Adrenal gland (tissue), 12 donors: Measurements from ENCODE around the gene TOPORS. TPM values are rescaled to one million over a fixed set of nuclear protein-coding genes. Genes with fewer than 3 reads are reported as not detected.
A peak's percentile ranks its signal among the peaks of the same experiment; 100 is the strongest.

Source experiments
- DNase-seq, 7 donors: peaks; one replicate each; pipeline ENCODE4 v3.0.0-alpha.2; 2019 to 2020
- H3K27ac ChIP-seq, 5 donors: fragments of 200-600 bp; sonication (generic) in 4 of 5; 1 replicate in 3 of 5; 2 replicates in 2 of 5; pipeline versions ENCODE4 v1.5.1 to v1.8.0; 2016 to 2020; ENCODE audit warnings: mild to moderate bottlenecking in 1 of 5
- H3K27me3 ChIP-seq: fragments of 200-600 bp; 2 replicates; pipeline ENCODE4 v1.8.0; 2021
- H3K36me3 ChIP-seq, 2 donors: fragments of 200-600 bp; replicated peaks in 1 of 2; 1 replicate in 1 of 2; 2 replicates in 1 of 2; pipeline versions ENCODE4 v1.5.1 to v1.8.0; 2018 to 2022
- H3K4me1 ChIP-seq, 2 donors: fragments of 200-600 bp; replicated peaks in 1 of 2; 1 replicate in 1 of 2; 2 replicates in 1 of 2; pipeline versions ENCODE4 v1.5.1 to v1.8.0; 2018 to 2021
- H3K4me3 ChIP-seq, 4 donors: fragments of 200-600 bp; sonication (generic) in 3 of 4; one replicate each; pipeline ENCODE4 v1.5.1; 2016 to 2018
- H3K9me3 ChIP-seq, 3 donors: fragments of 200-600 bp; sonication (generic) in 1 of 3; replicated peaks in 1 of 3; 1 replicate in 2 of 3; 2 replicates in 1 of 3; pipeline versions ENCODE4 v1.5.1 to v1.8.0; 2016 to 2021
- CTCF ChIP-seq, 6 experiments: fragments of 450-650 bp in 4 of 6; fragments of 200-600 bp in 2 of 6; sonication (generic) in 1 of 6; IDR thresholded peaks; 1 replicate in 5 of 6; 2 replicates in 1 of 6; pipeline versions ENCODE4 v1.5.1 to v1.8.0; 2016 to 2021; ENCODE audit warnings: antibody characterized with exemption in 6 of 6, mild to moderate bottlenecking in 2 of 6, moderate library complexity in 1 of 6
- POLR2A ChIP-seq, 2 donors: fragments of 450-650 bp; IDR thresholded peaks; one replicate each; pipeline ENCODE4 v1.6.1; 2017; ENCODE audit warnings: antibody characterized with exemption in 2 of 2, mild to moderate bottlenecking in 2 of 2, moderate library complexity in 1 of 2
- WGBS, 4 donors: extraction: QIAGEN DNeasy Blood & Tissue Kit in 2 of 4; methylation state at CpG; one replicate each; pipeline versions ENCODE4 v1.1.5 to v1.1.7; 2013 to 2017; 5-methylcytosine and 5-hydroxymethylcytosine counted together
- intact Hi-C, 2 donors: fragments of 100-400 bp; cut with DNase I; formaldehyde crosslinking; loops; one replicate each; pipeline versions ENCODE4 v1.14.1 to v1.15.0; 2022 to 2023
- polyA plus RNA-seq, 3 donors: library from polyadenylated mRNA; stranded (reverse); fragments of 200-250 nt in 2 of 3; fragments of 350-450 nt in 1 of 3; fragmentation: Illumina TruSeq in 1 of 3; extraction: RNeasy Lipid Tissue Mini Kit (QIAGEN cat#74804) in 1 of 3; gene quantifications; one replicate each; pipeline ENCODE4 v1.2.3, GENCODE V29; 2013 to 2014
- total RNA-seq, 9 donors: library from RNA; depleted of rRNA in 4 of 9; stranded (reverse); fragments of >200 nt in 4 of 9; fragments of 120-200 nt in 1 of 9; fragmentation: NEBNext Ultra II Directional in 1 of 9; extraction: Animal tissue kit (Norgen Biotek cat#: 25700) in 1 of 9; gene quantifications; one replicate each; pipeline versions ENCODE4 v1.1.0 to v1.2.4, GENCODE V29; 2013 to 2023
- donor health status: healthy with polysubstance abuse.
- donor health status: Bipolar disorder and iron deficiency.
- donor health status: DM: yes; HTN: yes; CAD: no.
- donor health status: DM: no; HTN: no; CAD: no.
- donor health status: DM: no; HTN: no; CAD: no.
- donor health status: DM: yes; HTN: yes; CAD: no.

TOPORS gene
- total and polyA plus RNA-seq, 12 donors, result 7.6 to 25.3 (median 15.9) TPM

DNA sequence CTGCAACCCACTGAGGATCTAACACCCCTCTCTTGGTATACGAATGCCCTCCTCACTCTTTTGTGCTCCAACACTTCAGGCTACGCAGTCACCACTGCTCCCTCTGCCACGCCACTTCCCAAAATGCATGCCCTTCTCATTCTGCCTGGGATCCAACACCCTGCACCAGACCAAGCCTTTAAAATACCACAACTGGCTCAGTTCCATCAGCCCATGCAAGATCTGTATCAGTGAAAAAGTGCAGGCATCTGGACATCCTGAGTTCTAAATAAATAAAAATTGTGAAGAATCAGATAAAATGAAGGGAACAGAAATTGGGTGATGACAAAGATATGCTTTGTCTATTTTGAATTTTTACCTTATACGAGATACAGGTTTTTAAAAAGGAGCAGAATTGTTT, 17.9 kb upstream of the TOPORS start:
- no peaks in the 10 kb centered on the region for H3K9me3 ChIP-seq
- TF ChIP-seq CTCF (IDR thresholded peaks at IDR 0.05) (no peak), POLR2A (IDR thresholded peaks at IDR 0.05) (no peak)
- no peaks in the 10 kb centered on the region for H3K27me3 ChIP-seq
- peaks cover 8 to 26% of the 10 kb centered on the region in 2 donors for H3K4me1 ChIP-seq
- no peak overlapping the region for H3K4me3 ChIP-seq
- peaks cover 0 to 28% of the 10 kb centered on the region in 2 donors for H3K36me3 ChIP-seq
- H3K27ac ChIP-seq, result no peak overlapping the region
- intact Hi-C loops, result no loop called here
- WGBS, 4 donors, result 89 to 94% (median 91%) methylated on average over 4 of the region's 4 CpGs
- DNase-seq, result no peak

GRCh38 chr9:32566770-32567169, 14.4 kb upstream of the TOPORS start:
- H3K27me3 ChIP-seq, result no peaks in the 10 kb centered on the region
- no peak overlapping the region for H3K4me3 ChIP-seq
- WGBS, 4 donors, result 94 to 97% (median 96%) methylated on average over 10 to 26 of the region's 26 CpGs
- H3K9me3 ChIP-seq, result no peaks in the 10 kb centered on the region
- intact Hi-C loops, result no loop called here
- H3K4me1 ChIP-seq, result peaks cover 4 to 17% of the 10 kb centered on the region in 2 donors
- peaks cover 0 to 33% of the 10 kb centered on the region in 2 donors for H3K36me3 ChIP-seq
- no peak for DNase-seq
- no peak overlapping the region for H3K27ac ChIP-seq
- TF ChIP-seq POLR2A (IDR thresholded peaks at IDR 0.05) (no peak), CTCF (IDR thresholded peaks at IDR 0.05) (no peak)

GRCh38 chr9:32565967-32566366, 13.6 kb upstream of the TOPORS start:
- intact Hi-C loops, result no loop called here
- Histone ChIP-seq H3K27me3 (no peaks in the 10 kb centered on the region), H3K4me3 (no peak overlapping the region), H3K36me3 (peaks cover 0 to 33% of the 10 kb centered on the region in 2 donors), H3K27ac (no peak overlapping the region), H3K4me1 (peaks cover 0 to 9% of the 10 kb centered on the region in 2 donors), H3K9me3 (no peaks in the 10 kb centered on the region)
- 89 to 96% (median 93%) methylated on average over 6 of the region's 6 CpGs for WGBS, 4 donors
- no peak for TF ChIP-seq CTCF (IDR thresholded peaks at IDR 0.05)
- TF ChIP-seq POLR2A (IDR thresholded peaks at IDR 0.05), result no peak
- DNase-seq, result no peak

GRCh38 chr9:32558408-32558934, 6.1 kb upstream of the TOPORS start:
- Histone ChIP-seq H3K4me1 (peaks cover 5 to 13% of the 10 kb centered on the region in 2 donors), H3K27me3 (no peaks in the 10 kb centered on the region), H3K9me3 (no peaks in the 10 kb centered on the region), H3K4me3 (no peak overlapping the region), H3K36me3 (no peaks in the 10 kb centered on the region), H3K27ac (peak overlapping the region in 1 of 5 donors; percentile 15)
- WGBS, 4 donors, result 23 to 29% (median 28%) methylated on average over 3 of the region's 3 CpGs
- intact Hi-C loops, result no loop called here
- TF ChIP-seq POLR2A (IDR thresholded peaks at IDR 0.05) (no peak), CTCF (IDR thresholded peaks at IDR 0.05) (no peak)
- no peak for DNase-seq
